H1 (cell line): ENCODE measurements around the gene PLEKHH2. TPM values are rescaled to one million over a fixed set of nuclear protein-coding genes. Genes with fewer than 3 reads are reported as not detected.

Source experiments
- CTCF ChIA-PET: fragments of 300-600 bp; sonication (Branson Sonifier 250); formaldehyde crosslinking; loops from one replicate; lab custom pipeline; 2021; ENCODE audit not compliant: partially characterized antibody; lab: Charles Lee
- POLR2A ChIA-PET: fragments of 300-600 bp; sonication (Branson Sonifier 250); formaldehyde crosslinking; loops from one replicate; lab custom pipeline; 2021; ENCODE audit warnings: inconsistent platforms; ENCODE audit not compliant: partially characterized antibody; lab: Charles Lee
- DNase-seq, 2 experiments: peaks; one replicate each; pipeline versions ENCODE4 v3.0.0 to v3.0.0-alpha.2; 2010 to 2022; ENCODE audit warnings: low spot score in 2 of 2, low read depth in 1 of 2, mixed read lengths in 1 of 2
- FAIRE-seq: peaks from 2 replicates; lab custom pipeline; 2011; peaks lifted over from hg19 to GRCh38; lab: Jason Lieb, UNC
- H2AFZ ChIP-seq: 2 replicates; pipeline ENCODE4 v1.8.1; 2012; ENCODE audit warnings: low read length, inconsistent platforms
- H2AK5ac ChIP-seq: 2 replicates; pipeline ENCODE4 v1.6.1; 2013; ENCODE audit warnings: low read depth, low read length
- H2BK120ac ChIP-seq: replicated peaks from 2 replicates; pipeline ENCODE3; 2013; ENCODE audit warnings: low read depth, low read length, inconsistent platforms
- H2BK12ac ChIP-seq: 2 replicates; pipeline ENCODE4 v1.6.1; 2013; ENCODE audit warnings: low read depth, low read length
- H2BK15ac ChIP-seq: 2 replicates; pipeline ENCODE4 v1.6.1; 2013; ENCODE audit warnings: low read length
- H2BK20ac ChIP-seq: 2 replicates; pipeline ENCODE4 v1.6.1; 2013; ENCODE audit warnings: low read length
- H2BK5ac ChIP-seq: 2 replicates; pipeline ENCODE4 v1.6.1; 2013; ENCODE audit warnings: low read depth, low read length
- H3K14ac ChIP-seq: 2 replicates; pipeline ENCODE4 v1.6.1; 2013; ENCODE audit warnings: inconsistent platforms; ENCODE audit not compliant: insufficient read length
- H3K18ac ChIP-seq: 2 replicates; pipeline ENCODE4 v1.6.1; 2013; ENCODE audit warnings: low read length; ENCODE audit errors: extremely low read depth
- H3K23ac ChIP-seq: 2 replicates; pipeline ENCODE4 v1.6.1; 2013; ENCODE audit warnings: inconsistent platforms; ENCODE audit not compliant: insufficient read length
- H3K23me2 ChIP-seq: 2 replicates; pipeline ENCODE4 v1.6.1; 2013; ENCODE audit warnings: low read depth, low read length
- H3K27ac ChIP-seq: 2 replicates; pipeline ENCODE4 v1.6.1; 2011; ENCODE audit warnings: low read depth, low read length, inconsistent platforms
- H3K27me3 ChIP-seq, 4 experiments: replicated peaks in 1 of 4; 1 replicate in 1 of 4; 2 replicates in 3 of 4; pipeline versions ENCODE4 v1.6.1 to v1.8.1; 2011 to 2013; ENCODE audit warnings: low read length in 3 of 4, mild to moderate bottlenecking in 3 of 4, inconsistent platforms in 2 of 4, mixed read lengths in 2 of 4, moderate library complexity in 1 of 4; ENCODE audit not compliant: control insufficient read depth in 3 of 4, insufficient read depth in 3 of 4; ENCODE audit errors: extremely low read depth in 1 of 4
- H3K36me3 ChIP-seq, 4 experiments: 2 replicates each; pipeline versions ENCODE4 v1.6.1 to v1.8.1; 2011 to 2013; ENCODE audit warnings: mild to moderate bottlenecking in 4 of 4, low read length in 3 of 4, moderate library complexity in 2 of 4, control low read depth in 1 of 4, inconsistent platforms in 1 of 4; ENCODE audit not compliant: insufficient read depth in 4 of 4, control insufficient read depth in 2 of 4
- H3K4ac ChIP-seq: replicated peaks from 2 replicates; pipeline ENCODE3; 2013; ENCODE audit warnings: low read length, low read depth, mixed read lengths, inconsistent platforms; ENCODE audit not compliant: insufficient read length
- H3K4me1 ChIP-seq, 4 experiments: replicated peaks in 1 of 4; 1 replicate in 1 of 4; 2 replicates in 3 of 4; pipeline versions ENCODE4 v1.6.1 to v1.8.1; 2011 to 2013; ENCODE audit warnings: low read length in 3 of 4, inconsistent platforms in 2 of 4, mixed read lengths in 1 of 4; ENCODE audit not compliant: insufficient read depth in 4 of 4, control insufficient read depth in 3 of 4
- H3K4me2 ChIP-seq, 2 experiments: 2 replicates each; pipeline versions ENCODE4 v1.6.1 to v1.8.1; 2011 to 2013; ENCODE audit warnings: low read depth in 2 of 2, low read length in 2 of 2, control low read depth in 1 of 2, inconsistent platforms in 1 of 2, mild to moderate bottlenecking in 1 of 2; ENCODE audit not compliant: insufficient read depth in 1 of 2
- H3K4me3 ChIP-seq, 4 experiments: fragments of 200-600, 300-600 bp in 1 of 4; sonication (generic), shearing (Covaris generic), sonication (Bioruptor Twin) in 1 of 4; 2 replicates each; pipeline versions ENCODE4 v1.5.1 to v1.8.1; 2011 to 2016; ENCODE audit warnings: low read length in 4 of 4, low read depth in 3 of 4, control low read depth in 2 of 4, inconsistent platforms in 2 of 4, mild to moderate bottlenecking in 2 of 4, mixed read lengths in 1 of 4, moderate library complexity in 1 of 4; ENCODE audit not compliant: insufficient read depth in 2 of 4; ENCODE audit errors: extremely low read depth in 1 of 4
- H3K56ac ChIP-seq: replicated peaks from 2 replicates; pipeline ENCODE3; 2013; ENCODE audit warnings: low read depth, mild to moderate bottlenecking, mixed read lengths, low read length, inconsistent platforms; ENCODE audit not compliant: insufficient read length
- H3K79me1 ChIP-seq: 2 replicates; pipeline ENCODE4 v1.6.1; 2013; ENCODE audit warnings: low read depth, low read length, control low read depth
- H3K79me2 ChIP-seq, 2 experiments: 2 replicates each; pipeline versions ENCODE4 v1.6.1 to v1.8.1; 2012 to 2013; ENCODE audit warnings: low read length in 2 of 2, mild to moderate bottlenecking in 2 of 2, inconsistent platforms in 1 of 2; ENCODE audit not compliant: insufficient read depth in 2 of 2, control insufficient read depth in 1 of 2
- H3K9ac ChIP-seq, 4 experiments: replicated peaks in 1 of 4; 1 replicate in 1 of 4; 2 replicates in 3 of 4; pipeline versions ENCODE4 v1.6.1 to v1.8.1; 2011 to 2013; ENCODE audit warnings: low read depth in 3 of 4, low read length in 3 of 4, control low read depth in 2 of 4, mild to moderate bottlenecking in 2 of 4, moderate library complexity in 2 of 4, inconsistent platforms in 1 of 4; ENCODE audit errors: extremely low read depth in 1 of 4
- H3K9me3 ChIP-seq, 2 experiments: 2 replicates each; pipeline versions ENCODE4 v1.6.1 to v1.8.1; 2012 to 2013; ENCODE audit warnings: mild to moderate bottlenecking in 2 of 2, moderate library complexity in 2 of 2, control low read depth in 1 of 2, inconsistent platforms in 1 of 2, low read depth in 1 of 2, low read length in 1 of 2, mixed read lengths in 1 of 2; ENCODE audit not compliant: insufficient read depth in 2 of 2
- H4K20me1 ChIP-seq, 2 experiments: replicated peaks in 1 of 2; 2 replicates each; pipeline versions ENCODE3 to v1.8.1; 2011 to 2013; ENCODE audit warnings: inconsistent platforms in 2 of 2, low read length in 2 of 2, mild to moderate bottlenecking in 1 of 2; ENCODE audit not compliant: insufficient read depth in 2 of 2, control insufficient read depth in 1 of 2
- H4K5ac ChIP-seq: 2 replicates; pipeline ENCODE4 v1.6.1; 2013; ENCODE audit warnings: low read length, low read depth, mixed read lengths, inconsistent platforms; ENCODE audit not compliant: insufficient read length
- H4K8ac ChIP-seq: 2 replicates; pipeline ENCODE4 v1.8.0; 2013; ENCODE audit warnings: mild to moderate bottlenecking, moderate library complexity, low read length, inconsistent platforms; ENCODE audit not compliant: insufficient read depth; ENCODE audit errors: extremely low read depth
- H4K91ac ChIP-seq: replicated peaks from 2 replicates; pipeline ENCODE3; 2013; ENCODE audit warnings: low read length, mixed read lengths, inconsistent platforms; ENCODE audit not compliant: insufficient read length
- NRF1 ChIP-seq: IDR thresholded peaks from 2 replicates; pipeline ENCODE4 v1.6.1; 2011; ENCODE audit warnings: mild to moderate bottlenecking, low read depth, low read length, improper control_type of control experiment
- SAP30 ChIP-seq: fragments of 300-600 bp; sonication (generic); IDR thresholded peaks from 2 replicates; pipeline ENCODE4 v1.7.1; 2012; ENCODE audit warnings: low read length, moderate library complexity, mild to moderate bottlenecking, inconsistent platforms; ENCODE audit not compliant: insufficient read depth, insufficient replicate concordance
- SIN3A ChIP-seq, 2 experiments: IDR thresholded peaks in 1 of 2; conservative IDR thresholded peaks in 1 of 2; 2 replicates each; pipeline ENCODE4 v1.6.1; 2011 to 2012; ENCODE audit warnings: low read length in 2 of 2, improper control_type of control experiment in 1 of 2, low read depth in 1 of 2, mild to moderate bottlenecking in 1 of 2
- TAF1 ChIP-seq: IDR thresholded peaks from 2 replicates; pipeline ENCODE4 v1.6.1; 2011; ENCODE audit warnings: mild to moderate bottlenecking, low read depth, low read length
- USF2 ChIP-seq: IDR thresholded peaks from 2 replicates; pipeline ENCODE4 v1.6.1; 2011; ENCODE audit warnings: low read length, improper control_type of control experiment
- WGBS, 2 experiments: shearing (Covaris generic) in 1 of 2; methylation state at CpG; one replicate each; pipeline versions ENCODE4 v1.1.6 to v1.1.7; 2013 to 2015; ENCODE audit warnings: low lambda C conversion rate in 2 of 2, mixed read lengths in 2 of 2, inconsistent platforms in 1 of 2, low coverage in 1 of 2, missing lambda C conversion rate in 1 of 2; ENCODE audit not compliant: insufficient replicate concordance in 2 of 2, insufficient coverage in 1 of 2, insufficient read length in 1 of 2; ENCODE audit errors: extremely low coverage in 1 of 2, missing lambda C conversion rate in 1 of 2; 5-methylcytosine and 5-hydroxymethylcytosine counted together
- polyA plus RNA-seq, 7 experiments: library from polyadenylated mRNA; depleted of rRNA in 3 of 7; stranded (reverse) in 5 of 7; unstranded in 2 of 7; fragments of >200 nt in 5 of 7; fragments of 200-250 nt in 2 of 7; gene quantifications; 1 replicate in 5 of 7; 2 replicates in 1 of 7; 4 replicates in 1 of 7; pipeline versions ENCODE4 v1.2.1 to v1.2.3, GENCODE V29; 2011 to 2013; ENCODE audit warnings: missing spikeins in 2 of 7, mixed read lengths in 2 of 7
- total RNA-seq: library from RNA; stranded (reverse); fragmentation: NEBNext Ultra II Directional; extraction: Animal tissue kit (Norgen Biotek cat#: 25700); gene quantifications from 2 replicates; pipeline ENCODE4 v1.2.1, GENCODE V29; 2021

Gene PLEKHH2
- total and polyA plus RNA-seq, 2 of the 8 experiments (the other 6 are each of a cell fraction or from before 2014, with no cell fraction given), result 2.2 to 5.0 TPM

GRCh38 chr2:43634604-43635306 lies 2.3 kb upstream of the PLEKHH2 start:
- no peak overlapping the region for H4K8ac ChIP-seq
- no peak overlapping the region for H3K14ac ChIP-seq
- H4K91ac ChIP-seq, result no peak overlapping the region
- no peak overlapping the region for H3K23ac ChIP-seq
- no peak overlapping the region for H4K5ac ChIP-seq
- H3K4me3 ChIP-seq, result no peak overlapping the region
- FAIRE-seq, result no peak
- no peak overlapping the region for H3K9ac ChIP-seq
- H3K27me3 ChIP-seq, result peaks cover 0 to 9% (median 6%) of the 10 kb centered on the region in 4 experiments; a peak in 5 of 7 replicates
- WGBS, 2 experiments, result 85% methylated on average over 6 of the region's 6 CpGs; no CpG with 5 or more reads in 1 of the 2 experiments
- no peak overlapping the region for H2BK15ac ChIP-seq
- no peaks in the 10 kb centered on the region for H3K79me1 ChIP-seq
- 0 out of 4 replicates have a peak, but pooled peaks cover 0 to 2% of the 10 kb centered on the region in 2 experiments for H3K9me3 ChIP-seq
- ChIA-PET CTCF (interaction anchor here (1.0 to 3.0 kb wide), 2 partner anchors 9 to 26 kb away, joined by 3 to 11 read pairs; no protein-coding TSS in a partner anchor), POLR2A (interaction anchor here (1.2 kb wide), 1 partner anchor 10 kb away, joined by 4 read pairs; no protein-coding TSS in a partner anchor)
- H3K36me3 ChIP-seq, result no peaks in the 10 kb centered on the region
- H2AK5ac ChIP-seq, result no peak overlapping the region
- no peak overlapping the region for H2AFZ ChIP-seq
- H3K27ac ChIP-seq, result no peak overlapping the region
- no peaks in the 10 kb centered on the region for H4K20me1 ChIP-seq
- no peak overlapping the region for H3K56ac ChIP-seq
- no peak overlapping the region for H2BK20ac ChIP-seq
- no peak for DNase-seq
- peaks cover 12% of the 10 kb centered on the region for H3K23me2 ChIP-seq
- no peak overlapping the region for H2BK120ac ChIP-seq
- no peak overlapping the region for H2BK12ac ChIP-seq
- H2BK5ac ChIP-seq, result no peak overlapping the region
- H3K18ac ChIP-seq, result no peak overlapping the region
- H3K79me2 ChIP-seq, result no peaks in the 10 kb centered on the region
- H3K4me2 ChIP-seq, result no peak overlapping the region
- H3K4ac ChIP-seq, result no peak overlapping the region
- peaks cover 0 to 13% (median under 1%) of the 10 kb centered on the region in 4 experiments; a peak in 4 of 7 replicates for H3K4me1 ChIP-seq
- no peak for TF ChIP-seq USF2
- no peak for TF ChIP-seq SIN3A (conservative IDR thresholded peaks at IDR 0.05 in 1 of 2, IDR thresholded peaks at IDR 0.05 in 1 of 2; ENCODE audit: low read depth in 1 of 2, low read length in 2 of 2)
- no peak for TF ChIP-seq NRF1
- no peak for TF ChIP-seq SAP30
- TF ChIP-seq TAF1, result no peak
